ENCODE data around the gene TERT.

TERT gene

GRCh38 chr5:1320436-1321344, 25.8 kb upstream of the TERT start:
- peaks cover 0 to 6% of the 10 kb centered on the region in 2 donors for H3K4me1 ChIP-seq (ENCODE audit: control insufficient read depth in 2 of 2, insufficient read depth in 1 of 2, low read depth in 1 of 2, low read length in 2 of 2)
- no peak overlapping the region for H2AFZ ChIP-seq (ENCODE audit: low read length)
- H2BK15ac ChIP-seq (ENCODE audit: low read length) = no peak overlapping the region
- H3K27me3 ChIP-seq (ENCODE audit: control insufficient read depth in 3 of 3, insufficient read depth in 3 of 3, low read depth in 1 of 3, low read length in 3 of 3) = no peaks in the 10 kb centered on the region
- DNase-seq (ENCODE audit: low spot score) = no peak
- H2BK5ac ChIP-seq (ENCODE audit: low read length) = no peak overlapping the region
- no peak overlapping the region for H3K9ac ChIP-seq (ENCODE audit: low read depth, low read length, poor library complexity)
- H2BK12ac ChIP-seq (ENCODE audit: low read length) = no peak overlapping the region
- H3K23ac ChIP-seq (ENCODE audit: low read depth, low read length, poor library complexity) = no peak overlapping the region
- H3K36me3 ChIP-seq (replicated peaks in 1 of 2; ENCODE audit: control insufficient read depth in 2 of 2, insufficient read depth in 2 of 2, low read length in 2 of 2) = peaks cover 51 to 87% of the 10 kb centered on the region in 2 donors
- H4K91ac ChIP-seq (ENCODE audit: low read depth, low read length, poor library complexity) = no peak overlapping the region
- H3K18ac ChIP-seq (ENCODE audit: low read length) = no peak overlapping the region
- peaks cover 3% of the 10 kb centered on the region for H3K79me1 ChIP-seq (ENCODE audit: low read depth, low read length)
- H3K4me3 ChIP-seq (ENCODE audit: low read length in 2 of 2) = no peak overlapping the region
- no CpG with 5 or more reads among the region's 36 CpGs for WGBS, 2 donors (ENCODE audit: extremely low coverage in 2 of 2, insufficient read length in 2 of 2, insufficient replicate concordance in 1 of 2)
- H3K14ac ChIP-seq (ENCODE audit: low read length) = no peak overlapping the region
- H3K4ac ChIP-seq (ENCODE audit: low read length) = no peak overlapping the region
- H2BK120ac ChIP-seq (ENCODE audit: low read depth, low read length) = no peak overlapping the region
- no peak overlapping the region for H3K4me2 ChIP-seq (ENCODE audit: insufficient read depth, low read length, poor library complexity, severe bottlenecking)
- H3K27ac ChIP-seq (replicated peaks; ENCODE audit: low read length) = no peak overlapping the region
- no peak overlapping the region for H2AK5ac ChIP-seq (ENCODE audit: low read depth, low read length)
- no peak overlapping the region for H4K8ac ChIP-seq (ENCODE audit: low read depth, low read length)
- no peaks in the 10 kb centered on the region for H3K9me3 ChIP-seq (replicated peaks in 1 of 2; ENCODE audit: control insufficient read depth in 2 of 2, insufficient read depth in 1 of 2, low read depth in 1 of 2, low read length in 2 of 2)

DNA sequence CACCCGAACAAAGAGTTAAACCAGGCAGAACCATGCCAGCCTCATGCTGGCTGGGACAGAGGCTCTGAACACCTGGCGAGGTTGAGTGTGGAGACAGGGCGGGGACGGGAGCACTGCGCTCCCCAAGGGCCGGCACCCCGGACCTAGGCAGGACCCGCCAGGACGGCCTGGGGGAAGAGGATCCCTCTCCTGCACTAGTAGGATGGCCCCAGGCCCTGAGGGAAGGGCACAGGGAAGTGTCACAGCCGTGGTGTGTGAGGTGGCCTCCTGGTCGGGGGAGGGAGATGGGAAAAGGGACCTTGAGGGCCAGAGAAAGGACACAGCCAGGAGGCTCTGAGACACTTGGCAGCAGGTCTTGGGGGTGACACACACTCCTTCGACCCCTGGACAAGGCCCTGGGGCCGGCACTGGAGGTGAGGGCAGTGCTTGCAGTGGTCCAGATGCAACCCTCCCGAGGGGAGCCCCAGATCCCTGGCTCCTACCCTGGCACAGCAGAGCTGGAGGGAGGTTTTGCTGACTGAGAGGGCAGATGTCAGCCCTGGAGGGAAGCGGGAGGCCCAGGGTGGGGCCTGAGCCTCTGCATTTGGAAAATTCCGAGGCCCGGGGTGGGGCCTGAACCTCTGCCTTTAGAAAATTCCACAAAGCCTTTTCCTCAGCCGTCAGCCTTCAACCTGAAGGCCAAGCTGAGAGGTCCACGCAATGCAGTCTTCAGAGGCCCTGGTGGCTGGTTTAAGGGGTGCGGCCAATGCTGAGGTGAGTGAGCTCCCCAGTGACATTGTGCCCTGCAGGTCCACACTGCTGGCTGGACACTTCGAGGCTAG, 24.8 kb upstream of the TERT start:
- Histone ChIP-seq H2BK5ac (ENCODE audit: low read length) (peak overlapping the region; percentile 11), H3K4me3 (ENCODE audit: low read length in 2 of 2) (no peak overlapping the region), H3K23ac (ENCODE audit: low read depth, low read length, poor library complexity) (peak overlapping the region; percentile 40), H2BK15ac (ENCODE audit: low read length) (no peak overlapping the region), H3K27me3 (ENCODE audit: control insufficient read depth in 3 of 3, insufficient read depth in 3 of 3, low read depth in 1 of 3, low read length in 3 of 3) (no peaks in the 10 kb centered on the region), H3K18ac (ENCODE audit: low read length) (no peak overlapping the region), H3K9me3 (replicated peaks in 1 of 2; ENCODE audit: control insufficient read depth in 2 of 2, insufficient read depth in 1 of 2, low read depth in 1 of 2, low read length in 2 of 2) (no peaks in the 10 kb centered on the region), H2BK12ac (ENCODE audit: low read length) (no peak overlapping the region), H3K4me1 (ENCODE audit: control insufficient read depth in 2 of 2, insufficient read depth in 1 of 2, low read depth in 1 of 2, low read length in 2 of 2) (peaks cover 0 to 6% of the 10 kb centered on the region in 2 donors), H2BK120ac (ENCODE audit: low read depth, low read length) (no peak overlapping the region), H3K36me3 (replicated peaks in 1 of 2; ENCODE audit: control insufficient read depth in 2 of 2, insufficient read depth in 2 of 2, low read length in 2 of 2) (peaks cover 41 to 77% of the 10 kb centered on the region in 2 donors), H3K27ac (replicated peaks; ENCODE audit: low read length) (no peak overlapping the region), H3K79me1 (ENCODE audit: low read depth, low read length) (peaks cover 3% of the 10 kb centered on the region), H4K91ac (ENCODE audit: low read depth, low read length, poor library complexity) (no peak overlapping the region), H2AFZ (ENCODE audit: low read length) (no peak overlapping the region), H3K14ac (ENCODE audit: low read length) (peak overlapping the region; percentile 32), H3K9ac (ENCODE audit: low read depth, low read length, poor library complexity) (no peak overlapping the region), H3K4me2 (ENCODE audit: insufficient read depth, low read length, poor library complexity, severe bottlenecking) (no peak overlapping the region), H4K8ac (ENCODE audit: low read depth, low read length) (no peak overlapping the region), H2AK5ac (ENCODE audit: low read depth, low read length) (no peak overlapping the region), H3K4ac (ENCODE audit: low read length) (no peak overlapping the region)
- WGBS, 2 donors (ENCODE audit: extremely low coverage in 2 of 2, insufficient read length in 2 of 2, insufficient replicate concordance in 1 of 2) = no CpG with 5 or more reads among the region's 21 CpGs
- no peak for DNase-seq (ENCODE audit: low spot score)

DNA sequence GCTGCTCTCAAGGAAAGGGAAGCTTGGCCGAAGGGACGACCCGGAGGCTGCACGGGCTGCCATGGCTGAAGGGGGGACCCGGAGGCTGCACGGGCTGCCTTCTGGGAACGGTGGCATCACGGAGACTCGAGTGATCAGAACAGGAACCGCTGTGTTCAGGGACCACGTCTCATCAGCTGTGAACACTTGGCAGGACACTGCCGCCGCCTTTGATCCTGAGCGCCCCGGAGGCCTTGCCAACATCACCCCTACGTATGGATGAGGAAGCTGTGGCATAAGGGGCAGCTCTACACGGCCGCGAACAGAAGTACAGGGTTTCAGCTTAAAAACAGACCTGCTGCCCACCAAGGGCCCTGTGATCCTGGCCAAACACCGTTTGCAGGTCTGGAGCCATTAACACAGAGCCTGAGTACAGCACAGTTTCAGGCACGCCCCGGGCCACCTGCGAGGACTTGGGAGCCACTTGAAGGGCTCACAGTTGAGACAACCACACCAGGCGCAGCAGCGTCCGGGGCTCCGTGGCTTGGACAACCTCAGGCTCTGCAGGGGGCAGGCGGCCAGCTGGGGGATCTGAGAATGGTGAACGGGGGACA, 23.9 kb upstream of the TERT start:
- no peak overlapping the region for H3K4me2 ChIP-seq (ENCODE audit: insufficient read depth, low read length, poor library complexity, severe bottlenecking)
- H4K8ac ChIP-seq (ENCODE audit: low read depth, low read length) = no peak overlapping the region
- no peaks in the 10 kb centered on the region for H3K9me3 ChIP-seq (replicated peaks in 1 of 2; ENCODE audit: control insufficient read depth in 2 of 2, insufficient read depth in 1 of 2, low read depth in 1 of 2, low read length in 2 of 2)
- H2BK15ac ChIP-seq (ENCODE audit: low read length) = no peak overlapping the region
- H3K79me1 ChIP-seq (ENCODE audit: low read depth, low read length) = peaks cover 3% of the 10 kb centered on the region
- no peak overlapping the region for H3K4ac ChIP-seq (ENCODE audit: low read length)
- H3K36me3 ChIP-seq (replicated peaks in 1 of 2; ENCODE audit: control insufficient read depth in 2 of 2, insufficient read depth in 2 of 2, low read length in 2 of 2) = peaks cover 37 to 68% of the 10 kb centered on the region in 2 donors
- H3K23ac ChIP-seq (ENCODE audit: low read depth, low read length, poor library complexity) = peak overlapping the region; percentile 55
- H2AFZ ChIP-seq (ENCODE audit: low read length) = no peak overlapping the region
- no peak for DNase-seq (ENCODE audit: low spot score)
- peaks cover 0 to 6% of the 10 kb centered on the region in 2 donors for H3K4me1 ChIP-seq (ENCODE audit: control insufficient read depth in 2 of 2, insufficient read depth in 1 of 2, low read depth in 1 of 2, low read length in 2 of 2)
- H2BK12ac ChIP-seq (ENCODE audit: low read length) = no peak overlapping the region
- H3K27me3 ChIP-seq (ENCODE audit: control insufficient read depth in 3 of 3, insufficient read depth in 3 of 3, low read depth in 1 of 3, low read length in 3 of 3) = no peaks in the 10 kb centered on the region
- no peak overlapping the region for H3K4me3 ChIP-seq (ENCODE audit: low read length in 2 of 2)
- no peak overlapping the region for H3K14ac ChIP-seq (ENCODE audit: low read length)
- WGBS, 2 donors (ENCODE audit: extremely low coverage in 2 of 2, insufficient read length in 2 of 2, insufficient replicate concordance in 1 of 2) = no CpG with 5 or more reads among the region's 29 CpGs
- H2AK5ac ChIP-seq (ENCODE audit: low read depth, low read length) = no peak overlapping the region
- no peak overlapping the region for H2BK120ac ChIP-seq (ENCODE audit: low read depth, low read length)
- no peak overlapping the region for H2BK5ac ChIP-seq (ENCODE audit: low read length)
- H3K9ac ChIP-seq (ENCODE audit: low read depth, low read length, poor library complexity) = no peak overlapping the region
- H4K91ac ChIP-seq (ENCODE audit: low read depth, low read length, poor library complexity) = no peak overlapping the region
- no peak overlapping the region for H3K27ac ChIP-seq (replicated peaks; ENCODE audit: low read length)
- no peak overlapping the region for H3K18ac ChIP-seq (ENCODE audit: low read length)
